Liver (tissue), 3 donors: ENCODE data around the gene PCDHA13.

Source experiments
- ATF3 ChIP-seq: IDR thresholded peaks from 2 replicates; pipeline ENCODE4 v1.6.1; 2016; ENCODE audit warnings: antibody characterized with exemption
- CTCF ChIP-seq: fragments of 150-350 bp; IDR thresholded peaks from 2 replicates; pipeline ENCODE4 v1.5.1; 2017; ENCODE audit warnings: improper control_type of control experiment, low read depth, low read length; ENCODE audit not compliant: missing input control
- EGR1 ChIP-seq, 2 donors: IDR thresholded peaks; 2 replicates each; pipeline ENCODE4 v1.6.1; 2016 to 2018; ENCODE audit warnings: antibody characterized with exemption in 2 of 2, low read depth in 2 of 2
- FOXA2 ChIP-seq: IDR thresholded peaks from 2 replicates; pipeline ENCODE4 v1.6.1; 2016; ENCODE audit warnings: antibody characterized with exemption
- MAX ChIP-seq: IDR thresholded peaks from 2 replicates; pipeline ENCODE4 v1.6.1; 2016; ENCODE audit warnings: antibody characterized with exemption
- REST ChIP-seq: IDR thresholded peaks from 2 replicates; pipeline ENCODE4 v1.6.1; 2016; ENCODE audit warnings: antibody characterized with exemption, mild to moderate bottlenecking
- SP1 ChIP-seq: IDR thresholded peaks from 2 replicates; pipeline ENCODE4 v1.6.1; 2018; ENCODE audit warnings: antibody characterized with exemption, mild to moderate bottlenecking
- YY1 ChIP-seq: IDR thresholded peaks from 2 replicates; pipeline ENCODE4 v1.6.1; 2016; ENCODE audit warnings: antibody characterized with exemption, mild to moderate bottlenecking
- donor health status: healthy.
- donor health status: healthy.

GRCh38 chr5:140835622-140836510 lies 46.1 kb upstream of the PCDHA13 start:
- TF ChIP-seq CTCF: no peak
- no peak for TF ChIP-seq SP1
- no peak for TF ChIP-seq MAX
- no peak for TF ChIP-seq EGR1 (IDR thresholded peaks at IDR 0.05; ENCODE audit: low read depth in 2 of 2)
- no peak for TF ChIP-seq YY1
- no peak for TF ChIP-seq ATF3
- no peak for TF ChIP-seq FOXA2
- no peak for TF ChIP-seq REST
